GM12892 (cell line): ENCODE measurements around the gene INPP5A.

Experiments used
- POLR2AphosphoS5 ChIP-seq: IDR thresholded peaks from 2 replicates; pipeline ENCODE4 v1.6.1; 2011; ENCODE audit warnings: low read depth, low read length, control low read depth
- TAF1 ChIP-seq: IDR thresholded peaks from 2 replicates; pipeline ENCODE4 v1.6.1; 2011; ENCODE audit warnings: low read depth, mild to moderate bottlenecking, control low read depth, low read length, borderline replicate concordance

DNA sequence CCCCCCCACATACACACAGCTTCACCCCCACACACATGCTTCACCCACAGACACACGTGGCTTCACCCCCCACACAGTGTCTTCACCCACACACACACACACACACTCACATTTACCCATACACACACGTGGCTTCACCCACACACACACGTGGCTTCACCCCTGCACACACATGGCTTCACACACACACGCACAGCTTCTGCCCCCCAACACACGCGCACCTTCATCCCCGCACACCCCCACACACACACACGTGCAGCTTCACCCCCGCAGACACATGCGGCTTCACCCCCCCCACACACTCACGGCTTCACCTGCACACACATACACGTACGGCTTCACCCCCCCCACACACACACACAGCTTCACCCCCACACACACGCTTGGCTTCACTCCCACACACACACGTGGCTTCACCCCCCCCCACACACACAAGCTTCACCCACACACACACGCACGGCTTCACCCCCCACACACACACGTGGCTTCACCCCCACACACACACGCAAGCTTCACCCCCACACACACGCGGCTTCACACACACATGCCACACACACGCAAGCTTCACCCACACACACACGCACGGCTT lies 165.9 kb downstream of the INPP5A start:
- TF ChIP-seq TAF1, result no peak
- TF ChIP-seq POLR2AphosphoS5, result no peak
